ENCODE data around the gene ACP7. TPM values are rescaled to one million over a fixed set of nuclear protein-coding genes. Genes with fewer than 3 reads are reported as not detected.
A peak's percentile ranks its signal among the peaks of the same experiment; 100 is the strongest.

The ACP7 gene
- total RNA-seq, 1 experiment from 2014 or later = 4.0 TPM

- no peak for DNase-seq (ENCODE audit: low read depth)
Observed at GRCh38 chr19:39146686-39147450, 62.7 kb downstream of the ACP7 start.

DNA sequence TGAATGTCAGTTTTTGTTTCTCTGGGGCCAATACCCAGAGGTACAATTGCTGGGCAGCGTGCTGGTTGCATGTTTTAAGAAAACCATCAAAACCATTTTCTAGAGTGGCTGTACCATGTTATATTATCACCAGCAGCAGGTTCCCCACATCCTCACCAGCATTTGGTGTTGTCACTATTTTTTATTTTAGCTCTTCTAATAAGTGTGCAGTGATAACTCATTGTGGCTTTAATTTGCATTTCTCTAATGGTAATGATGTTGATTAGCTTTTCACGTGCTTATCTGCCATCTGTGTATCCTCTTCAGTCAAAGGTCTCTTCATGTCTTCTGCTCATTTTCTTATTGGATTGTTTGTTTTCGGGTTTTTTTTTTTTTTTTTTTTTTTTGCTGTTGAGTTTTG, 63.3 kb downstream of the ACP7 start:
- no peak for DNase-seq (ENCODE audit: low read depth)

GRCh38 chr19:39148939-39149529, 64.9 kb downstream of the ACP7 start:
- DNase-seq (ENCODE audit: low read depth) = no peak

DNA sequence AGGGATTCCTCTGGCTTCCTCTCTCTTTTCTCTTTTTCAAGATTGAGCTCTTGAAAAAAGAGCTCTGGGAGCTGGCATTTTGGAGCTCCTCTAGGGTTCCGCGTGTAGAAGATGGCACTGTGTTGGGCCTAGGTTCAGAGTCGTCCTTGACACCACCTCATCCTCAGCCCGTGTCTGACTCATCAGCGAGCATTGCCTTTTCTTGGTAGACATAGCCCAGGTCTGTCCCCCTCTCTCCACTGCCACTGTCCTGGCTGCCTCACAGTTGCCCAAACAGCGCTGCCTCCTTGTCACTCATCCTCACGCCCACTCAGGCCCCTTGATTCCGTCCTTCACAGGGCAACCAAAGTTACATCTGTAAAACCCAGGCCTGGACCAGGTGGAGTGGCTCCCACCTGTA, 66.1 kb downstream of the ACP7 start:
- DNase-seq (ENCODE audit: low read depth) = no peak

DNA sequence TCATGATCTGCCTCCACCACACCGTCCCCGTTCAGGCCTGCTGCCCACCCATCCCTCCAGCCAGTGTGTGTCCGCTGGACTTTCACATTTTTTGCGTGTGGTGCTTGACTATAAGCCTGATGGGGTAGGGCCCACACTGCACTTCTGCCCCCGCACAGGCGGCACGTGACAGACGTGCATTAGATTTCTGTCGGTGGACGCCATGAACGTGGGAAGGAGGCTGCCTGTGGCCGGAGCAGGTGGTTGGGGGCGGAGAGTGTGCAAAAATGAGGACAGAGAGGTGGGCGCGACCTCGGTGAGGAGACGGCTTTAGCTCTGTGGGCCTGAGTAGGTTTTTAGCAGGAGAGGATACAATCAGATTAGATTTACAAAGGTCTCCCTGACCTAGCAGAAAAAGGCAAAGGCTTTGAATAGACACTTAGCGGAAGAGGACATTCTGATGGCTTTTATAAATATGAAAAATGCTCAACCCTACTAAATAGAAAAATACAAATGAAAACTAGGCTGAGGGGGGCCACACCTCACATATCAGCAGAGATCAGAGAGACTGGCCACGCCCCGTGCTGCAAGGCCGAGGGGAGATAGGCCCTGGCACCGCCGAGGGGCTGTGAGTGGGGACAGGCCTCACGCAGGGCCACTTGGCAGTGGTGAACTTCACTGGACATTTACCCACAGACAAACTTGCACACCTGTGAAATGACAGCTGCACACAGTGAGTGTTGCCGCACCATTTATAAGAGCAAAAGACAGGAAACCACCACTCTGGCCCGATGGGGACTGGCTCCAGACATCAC, 66.8 kb downstream of the ACP7 start:
- DNase-seq (ENCODE audit: low read depth) = no peak

GRCh38 chr19:39152066-39152465, 67.9 kb downstream of the ACP7 start:
- no peak for DNase-seq (ENCODE audit: low read depth)

GRCh38 chr19:39154100-39154628, 70.0 kb downstream of the ACP7 start:
- no peak for DNase-seq (ENCODE audit: low read depth)

DNA sequence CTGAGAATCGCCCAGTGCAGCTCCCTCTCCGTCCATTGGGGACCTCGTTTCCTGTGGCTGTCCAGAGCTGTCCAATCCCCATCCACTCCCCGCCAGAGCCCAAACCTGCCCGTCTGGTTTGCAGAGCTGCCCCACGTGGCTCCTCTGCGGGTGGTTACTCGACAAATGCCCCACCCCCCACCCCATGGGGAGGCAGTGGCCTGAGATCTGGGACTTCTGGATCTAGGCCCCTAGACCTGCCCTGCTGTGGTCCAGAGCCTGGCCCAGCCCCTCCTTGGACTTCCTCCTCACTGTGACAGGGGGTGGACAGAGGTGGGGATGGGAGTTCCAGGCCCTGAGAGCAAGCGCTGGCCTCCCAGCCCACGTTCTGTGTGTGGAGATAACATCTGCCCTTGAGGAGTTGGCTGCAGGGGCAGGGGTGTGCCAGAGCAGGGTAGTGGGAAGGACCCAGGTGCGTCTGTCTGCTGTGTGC, 70.5 kb downstream of the ACP7 start:
- no peak for DNase-seq (ENCODE audit: low read depth)

DNA sequence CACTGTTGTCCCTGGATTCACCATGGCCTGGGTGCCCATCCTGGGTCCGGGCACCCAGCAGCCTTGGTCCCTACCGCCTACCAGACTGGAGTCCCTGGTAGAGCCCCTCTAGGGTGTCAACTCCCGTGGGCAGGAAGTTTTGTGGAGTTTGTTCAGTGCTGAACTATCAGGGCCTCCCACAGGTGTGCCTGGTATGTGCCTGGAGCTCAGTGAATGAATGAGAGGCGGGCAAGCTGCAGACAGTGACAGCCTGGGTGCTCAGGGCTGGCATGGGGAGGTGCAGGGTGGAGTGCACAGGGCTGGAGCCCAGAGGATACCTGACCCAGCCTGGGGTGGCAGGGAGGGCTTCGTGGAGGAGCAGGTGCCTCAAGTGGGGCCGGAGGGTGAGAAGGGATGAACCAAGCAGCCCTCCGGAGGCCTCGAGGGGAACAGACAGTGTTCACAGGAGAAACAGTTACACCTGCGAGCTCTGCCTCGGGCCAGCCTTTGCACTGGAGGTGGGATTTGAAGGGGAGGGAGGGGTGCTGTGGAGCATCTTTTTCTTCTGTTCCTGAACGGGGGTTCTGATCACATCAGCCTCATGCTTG, 71.0 kb downstream of the ACP7 start:
- no peak for DNase-seq (ENCODE audit: low read depth)

- DNase-seq (ENCODE audit: low read depth) = no peak
Observed at GRCh38 chr19:39155741-39156140, 71.6 kb downstream of the ACP7 start.

DNA sequence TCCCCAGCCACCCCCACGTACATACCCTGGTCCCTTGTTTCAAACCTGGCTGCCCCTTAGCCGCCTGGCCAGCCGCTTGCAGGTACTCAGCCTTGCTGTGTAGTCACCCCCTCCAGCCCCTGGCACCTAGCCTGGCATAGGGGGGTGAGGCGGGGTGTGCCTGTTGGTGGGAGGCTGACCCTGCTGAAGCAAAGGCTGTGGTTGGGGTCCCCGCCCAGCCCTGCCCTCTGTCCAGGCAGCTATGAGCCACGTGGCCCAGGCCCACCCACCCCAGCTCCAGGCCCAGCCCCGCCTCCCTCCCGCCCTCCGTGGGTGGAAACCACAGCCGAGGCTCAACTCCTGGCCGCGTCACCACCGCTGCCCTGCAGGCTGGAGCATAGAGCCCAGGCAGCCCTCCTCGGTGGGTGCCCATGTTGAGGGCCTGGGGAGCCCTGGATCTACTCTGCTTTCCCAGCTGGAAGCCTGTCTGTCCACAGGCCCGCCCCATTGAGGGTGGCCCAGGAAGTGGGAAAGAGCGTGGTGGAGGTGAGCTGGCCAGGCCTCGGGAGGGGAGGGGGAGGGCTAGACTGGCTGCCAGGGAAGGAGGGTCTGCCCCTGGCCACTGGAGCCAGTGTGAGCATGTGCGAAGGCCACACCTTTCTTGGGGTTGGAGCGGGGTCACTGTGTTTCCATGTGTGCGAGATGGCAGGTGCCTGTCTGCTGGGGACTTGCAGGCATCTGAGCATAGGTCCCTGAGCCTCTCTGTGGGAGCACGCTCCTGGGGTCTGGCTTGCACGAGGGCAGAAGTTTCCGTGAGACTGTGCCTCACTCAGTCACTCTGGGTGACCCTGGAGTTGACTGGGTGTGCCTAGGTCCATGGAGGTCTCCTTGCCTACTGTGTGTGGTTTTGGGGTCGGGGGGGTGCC, 72.4 kb downstream of the ACP7 start:
- peak; percentile 30 for DNase-seq (ENCODE audit: low read depth)

GRCh38 chr19:39157275-39157996, 73.3 kb downstream of the ACP7 start:
- DNase-seq (ENCODE audit: low read depth) = no peak

DNA sequence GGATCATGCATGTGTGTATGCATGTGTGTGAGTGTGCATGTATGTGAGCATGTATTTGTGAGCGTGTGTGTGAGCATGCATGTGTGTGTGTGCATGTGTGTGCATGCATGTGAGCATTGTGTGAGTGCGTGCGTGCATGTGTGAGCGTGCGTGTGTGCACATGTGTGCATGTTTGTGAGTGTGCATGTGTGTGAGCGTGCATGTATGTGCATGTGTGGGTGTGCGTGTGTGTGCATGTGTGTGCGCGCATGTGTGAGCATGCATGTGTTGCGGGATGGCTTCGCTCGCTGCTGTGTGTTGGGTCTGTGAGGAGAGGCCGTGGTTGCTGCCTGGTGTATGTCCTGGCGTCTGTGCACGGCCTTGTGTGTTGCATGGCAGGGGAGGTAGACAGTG, 73.8 kb downstream of the ACP7 start:
- DNase-seq (ENCODE audit: low read depth) = no peak

- no peak for DNase-seq (ENCODE audit: low read depth)
Observed at GRCh38 chr19:39158646-39159260, 74.6 kb downstream of the ACP7 start.

DNA sequence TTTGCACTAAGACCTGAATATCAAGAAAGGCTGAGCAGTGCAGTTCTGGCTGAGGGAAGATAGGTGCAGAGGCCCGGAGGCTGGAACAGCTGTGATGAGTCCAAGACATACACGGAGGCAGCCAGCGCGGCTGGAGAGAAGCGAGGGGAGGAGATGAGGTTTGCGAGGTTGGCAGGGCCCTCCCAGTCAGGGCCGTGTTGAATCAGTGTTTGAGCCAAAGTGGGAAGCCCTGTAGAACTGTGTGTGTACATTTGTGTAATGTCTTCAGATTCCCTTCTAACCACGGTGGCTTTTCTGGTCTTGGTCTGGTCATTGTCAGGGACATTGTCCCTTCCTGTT, 76.3 kb downstream of the ACP7 start:
- no peak for DNase-seq (ENCODE audit: low read depth)

Data from HT1080 (cell line).